ENCODE data around the gene CYBC1.

Gene CYBC1

GRCh38 chr17:82483204-82483660 lies 32.7 kb upstream of the CYBC1 start:
- Histone ChIP-seq H3K4me1 (ENCODE audit: insufficient read depth, low read length, poor library complexity, severe bottlenecking) (peaks cover 13% of the 10 kb centered on the region), H2AFZ (ENCODE audit: low read length) (no peak overlapping the region), H3K4me2 (ENCODE audit: low read depth, low read length, poor library complexity, severe bottlenecking) (no peak overlapping the region), H3K27me3 (ENCODE audit: insufficient read depth, low read length, poor library complexity, severe bottlenecking) (no peaks in the 10 kb centered on the region), H3K79me2 (ENCODE audit: insufficient read depth, low read length) (no peaks in the 10 kb centered on the region), H3K4me3 (ENCODE audit: low read length, poor library complexity, severe bottlenecking) (no peak overlapping the region), H3K9me2 (replicated peaks; ENCODE audit: low read depth, low read length) (no peaks in the 10 kb centered on the region), H4K20me1 (ENCODE audit: insufficient read depth, low read length, poor library complexity, severe bottlenecking) (peaks cover 3% of the 10 kb centered on the region), H3K36me3 (ENCODE audit: insufficient read depth, low read length) (peaks cover 96% of the 10 kb centered on the region), H3F3A (ENCODE audit: low read depth) (no peaks in the 10 kb centered on the region), H3K9ac (ENCODE audit: low read depth, low read length, poor library complexity, severe bottlenecking) (no peak overlapping the region), H3K9me3 (ENCODE audit: insufficient read depth, low read depth, low read length) (no peaks in the 10 kb centered on the region)
- no peak for TF ChIP-seq EZH2phosphoT487 (IDR thresholded peaks at IDR 0.05; ENCODE audit: borderline replicate concordance)
- TF ChIP-seq CTCF (conservative IDR thresholded peaks at IDR 0.05; ENCODE audit: low read length) = no peak

- no peaks in the 10 kb centered on the region for H3K9me2 ChIP-seq (replicated peaks; ENCODE audit: low read depth, low read length)
- H2AFZ ChIP-seq (ENCODE audit: low read length) = no peak overlapping the region
- H3K27me3 ChIP-seq (ENCODE audit: insufficient read depth, low read length, poor library complexity, severe bottlenecking) = no peaks in the 10 kb centered on the region
- H3K4me1 ChIP-seq (ENCODE audit: insufficient read depth, low read length, poor library complexity, severe bottlenecking) = peaks cover 13% of the 10 kb centered on the region
- H3F3A ChIP-seq (ENCODE audit: low read depth) = no peaks in the 10 kb centered on the region
- H3K36me3 ChIP-seq (ENCODE audit: insufficient read depth, low read length) = peaks cover 86% of the 10 kb centered on the region; the same call in 1 of the 2 replicates
- no peak overlapping the region for H3K9ac ChIP-seq (ENCODE audit: low read depth, low read length, poor library complexity, severe bottlenecking)
- no peaks in the 10 kb centered on the region; the same call in 1 of the 2 replicates for H3K79me2 ChIP-seq (ENCODE audit: insufficient read depth, low read length)
- no peak overlapping the region for H3K4me2 ChIP-seq (ENCODE audit: low read depth, low read length, poor library complexity, severe bottlenecking)
- TF ChIP-seq EZH2phosphoT487 (IDR thresholded peaks at IDR 0.05; ENCODE audit: borderline replicate concordance) = no peak
- no peak for TF ChIP-seq CTCF (conservative IDR thresholded peaks at IDR 0.05; ENCODE audit: low read length)
- no peak overlapping the region for H3K4me3 ChIP-seq (ENCODE audit: low read length, poor library complexity, severe bottlenecking)
- H4K20me1 ChIP-seq (ENCODE audit: insufficient read depth, low read length, poor library complexity, severe bottlenecking) = peaks cover 8% of the 10 kb centered on the region
- no peaks in the 10 kb centered on the region for H3K9me3 ChIP-seq (ENCODE audit: insufficient read depth, low read depth, low read length)
These were observed 29.8 kb upstream of the CYBC1 start for GRCh38 chr17:82480318-82480717.

GRCh38 chr17:82479602-82480001 lies 29.1 kb upstream of the CYBC1 start:
- Histone ChIP-seq H3K36me3 (ENCODE audit: insufficient read depth, low read length) (peaks cover 86% of the 10 kb centered on the region; the same call in 1 of the 2 replicates), H3K27me3 (ENCODE audit: insufficient read depth, low read length, poor library complexity, severe bottlenecking) (no peaks in the 10 kb centered on the region), H3K9ac (ENCODE audit: low read depth, low read length, poor library complexity, severe bottlenecking) (no peak overlapping the region), H3K9me2 (replicated peaks; ENCODE audit: low read depth, low read length) (no peaks in the 10 kb centered on the region), H3F3A (ENCODE audit: low read depth) (no peaks in the 10 kb centered on the region), H3K4me1 (ENCODE audit: insufficient read depth, low read length, poor library complexity, severe bottlenecking) (peaks cover 13% of the 10 kb centered on the region), H4K20me1 (ENCODE audit: insufficient read depth, low read length, poor library complexity, severe bottlenecking) (peaks cover 8% of the 10 kb centered on the region), H3K4me3 (ENCODE audit: low read length, poor library complexity, severe bottlenecking) (no peak overlapping the region), H3K4me2 (ENCODE audit: low read depth, low read length, poor library complexity, severe bottlenecking) (no peak overlapping the region), H3K79me2 (ENCODE audit: insufficient read depth, low read length) (peaks cover 4% of the 10 kb centered on the region; the same call in 1 of the 2 replicates), H3K9me3 (ENCODE audit: insufficient read depth, low read depth, low read length) (no peaks in the 10 kb centered on the region), H2AFZ (ENCODE audit: low read length) (no peak overlapping the region)
- TF ChIP-seq EZH2phosphoT487 (IDR thresholded peaks at IDR 0.05; ENCODE audit: borderline replicate concordance) = no peak
- TF ChIP-seq CTCF (conservative IDR thresholded peaks at IDR 0.05; ENCODE audit: low read length) = no peak
